ENCODE results near the gene GATA3.

The GATA3 gene

GRCh38 chr10:8065651-8066050 is 11.2 kb downstream of the GATA3 start:
- no peak for DNase-seq

- no peak for DNase-seq
These were observed 11.6 kb downstream of the GATA3 start for GRCh38 chr10:8066124-8066523.

- DNase-seq: no peak
These were observed 12.3 kb downstream of the GATA3 start for GRCh38 chr10:8066797-8067196.

- DNase-seq: no peak
These were observed 14.6 kb downstream of the GATA3 start for GRCh38 chr10:8069108-8069507.

GRCh38 chr10:8069627-8070026 is 15.1 kb downstream of the GATA3 start:
- DNase-seq: no peak

GRCh38 chr10:8070440-8070839 is 16.0 kb downstream of the GATA3 start:
- DNase-seq: no peak

- DNase-seq: no peak
These were observed 16.5 kb downstream of the GATA3 start for GRCh38 chr10:8071006-8071405.

- DNase-seq: no peak
These were observed 17.2 kb downstream of the GATA3 start for GRCh38 chr10:8071666-8072065.

GRCh38 chr10:8072211-8072610 is 17.7 kb downstream of the GATA3 start:
- DNase-seq: no peak

GRCh38 chr10:8073691-8074416 is 19.4 kb downstream of the GATA3 start:
- DNase-seq: no peak

- DNase-seq: no peak
These were observed 20.4 kb downstream of the GATA3 start for GRCh38 chr10:8074881-8075280.

GRCh38 chr10:8075282-8076260 is 21.1 kb downstream of the GATA3 start:
- no peak for DNase-seq

GRCh38 chr10:8076933-8077332 is 22.4 kb downstream of the GATA3 start:
- DNase-seq: no peak

GRCh38 chr10:8078027-8078426 is 23.5 kb downstream of the GATA3 start:
- DNase-seq: no peak

- no peak for DNase-seq
These were observed 24.6 kb downstream of the GATA3 start for GRCh38 chr10:8079126-8079525.

- no peak for DNase-seq
These were observed 30.3 kb downstream of the GATA3 start for GRCh38 chr10:8084799-8085198.

- no peak for DNase-seq
These were observed 30.8 kb downstream of the GATA3 start for GRCh38 chr10:8085251-8085650.

GRCh38 chr10:8086315-8086714 is 31.8 kb downstream of the GATA3 start:
- DNase-seq: no peak

- DNase-seq: no peak
These were observed 34.0 kb downstream of the GATA3 start for GRCh38 chr10:8088504-8088903.

- no peak for DNase-seq
These were observed 37.9 kb downstream of the GATA3 start for GRCh38 chr10:8092428-8092827.

- no peak for DNase-seq
These were observed 41.5 kb downstream of the GATA3 start for GRCh38 chr10:8095959-8096358.

- DNase-seq: no peak
These were observed 42.4 kb downstream of the GATA3 start for GRCh38 chr10:8096931-8097330.

GRCh38 chr10:8100366-8100765 is 45.9 kb downstream of the GATA3 start:
- no peak for DNase-seq
